ENCODE data around the gene TCHHL1.

- TF ChIP-seq CTCF (IDR thresholded peaks at IDR 0.05) (no peak), POLR2A (IDR thresholded peaks at IDR 0.05; ENCODE audit: low read depth) (no peak)
These were observed 37.8 kb downstream of the TCHHL1 start for GRCh38 chr1:152050886-152051675.

Data from esophagus muscularis mucosa (tissue), 3 donors.